MM.1S (cell line): ENCODE measurements around the gene MYL12A.

Experiments used
- DNase-seq: peaks from one replicate; pipeline ENCODE4 v3.0.0-alpha.2; 2015
- H2AFZ ChIP-seq: fragments of 300-600 bp; sonication (generic); 2 replicates; pipeline ENCODE4 v1.6.0; 2016; ENCODE audit warnings: antibody characterized with exemption, low read length
- H3F3A ChIP-seq: fragments of 300-600 bp; sonication (generic); 2 replicates; pipeline ENCODE4 v1.6.1; 2016; ENCODE audit warnings: mild to moderate bottlenecking, antibody characterized with exemption, low read length, moderate library complexity, mixed read lengths; ENCODE audit not compliant: insufficient read depth
- H3K27ac ChIP-seq: fragments of 300-600 bp; sonication (generic); 2 replicates; pipeline ENCODE4 v1.5.1; 2016; ENCODE audit warnings: mild to moderate bottlenecking, low read length
- H3K27me3 ChIP-seq: fragments of 300-600 bp; sonication (generic); replicated peaks from 2 replicates; pipeline ENCODE4 v1.6.0; 2016; ENCODE audit warnings: low read length; ENCODE audit not compliant: insufficient read depth
- H3K36me3 ChIP-seq: fragments of 300-600 bp; sonication (generic); replicated peaks from 2 replicates; pipeline ENCODE4 v1.6.1; 2016; ENCODE audit warnings: mild to moderate bottlenecking, low read length, mixed read lengths; ENCODE audit not compliant: insufficient read depth
- H3K4me1 ChIP-seq: fragments of 300-600 bp; sonication (generic); 2 replicates; pipeline ENCODE4 v1.6.1; 2016; ENCODE audit warnings: low read length, mixed read lengths
- H3K4me2 ChIP-seq: fragments of 300-600 bp; sonication (generic); 2 replicates; pipeline ENCODE4 v1.6.0; 2016; ENCODE audit warnings: low read depth, low read length
- H3K4me3 ChIP-seq: fragments of 300-600 bp; sonication (generic); 2 replicates; pipeline ENCODE4 v1.5.1; 2016; ENCODE audit warnings: low read length, mixed read lengths
- H3K79me2 ChIP-seq: fragments of 300-600 bp; sonication (generic); 2 replicates; pipeline ENCODE4 v1.6.1; 2016; ENCODE audit warnings: mixed run types, low read length, mixed read lengths
- H3K9ac ChIP-seq: fragments of 300-600 bp; sonication (generic); 2 replicates; pipeline ENCODE4 v1.6.1; 2016; ENCODE audit warnings: low read length, mixed read lengths
- H3K9me2 ChIP-seq: fragments of 300-600 bp; sonication (generic); replicated peaks from 2 replicates; pipeline ENCODE4 v1.6.1; 2016; ENCODE audit warnings: mild to moderate bottlenecking, low read length, mixed read lengths; ENCODE audit not compliant: insufficient read depth
- H3K9me3 ChIP-seq: fragments of 300-600 bp; sonication (generic); replicated peaks from 2 replicates; pipeline ENCODE4 v1.6.1; 2016; ENCODE audit warnings: mild to moderate bottlenecking, low read length, mixed read lengths; ENCODE audit not compliant: insufficient read depth
- H4K20me1 ChIP-seq: fragments of 300-600 bp; sonication (generic); 2 replicates; pipeline ENCODE4 v1.6.1; 2016; ENCODE audit warnings: mild to moderate bottlenecking, low read length, moderate library complexity, mixed read lengths; ENCODE audit not compliant: insufficient read depth
- EZH2 ChIP-seq: fragments of 300-600 bp; sonication (generic); optimal IDR thresholded peaks from 2 replicates; pipeline ENCODE3; 2017; ENCODE audit warnings: low read depth, mild to moderate bottlenecking, antibody characterized with exemption, low read length, mixed read lengths
- EZH2phosphoT487 ChIP-seq: fragments of 300-600 bp; sonication (generic); IDR thresholded peaks from 2 replicates; pipeline ENCODE4 v1.6.1; 2018; ENCODE audit warnings: antibody characterized with exemption, low read length
- TF ChIP-seq, protein P1 (sequence below): fragments of 300-600 bp; sonication (generic); IDR thresholded peaks from 2 replicates; pipeline ENCODE4 v1.5.1; 2016; ENCODE audit warnings: antibody characterized with exemption, low read length, mixed read lengths

MYL12A gene

DNA sequence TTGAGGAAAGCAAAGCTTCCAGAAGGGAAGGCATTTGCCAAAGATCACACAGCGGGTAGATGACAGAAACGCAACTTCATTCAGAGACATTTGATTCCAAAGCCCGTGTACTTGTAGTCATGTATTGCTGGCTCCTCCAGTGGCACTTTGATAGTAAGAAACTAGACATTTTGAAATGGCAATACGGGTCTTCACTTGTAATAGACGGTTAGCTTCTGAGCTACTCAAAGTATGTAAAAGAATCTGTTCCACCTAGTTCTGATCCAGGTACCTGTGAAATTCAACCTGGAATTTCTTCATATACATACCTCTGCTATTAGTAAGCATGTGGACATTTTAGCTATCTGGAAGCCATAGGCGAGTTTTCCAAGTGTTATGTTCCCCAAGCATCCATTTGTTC lies 26.1 kb upstream of the MYL12A start:
- H3K4me1 ChIP-seq = no peaks in the 10 kb centered on the region
- H3K4me2 ChIP-seq = no peak overlapping the region
- no peak overlapping the region for H3K27ac ChIP-seq
- no peak overlapping the region for H2AFZ ChIP-seq
- no peak overlapping the region for H3K4me3 ChIP-seq
- no peak for DNase-seq
- TF ChIP-seq EZH2 = no peak
- TF ChIP-seq EZH2phosphoT487 = no peak
- TF ChIP-seq, protein P1, sequence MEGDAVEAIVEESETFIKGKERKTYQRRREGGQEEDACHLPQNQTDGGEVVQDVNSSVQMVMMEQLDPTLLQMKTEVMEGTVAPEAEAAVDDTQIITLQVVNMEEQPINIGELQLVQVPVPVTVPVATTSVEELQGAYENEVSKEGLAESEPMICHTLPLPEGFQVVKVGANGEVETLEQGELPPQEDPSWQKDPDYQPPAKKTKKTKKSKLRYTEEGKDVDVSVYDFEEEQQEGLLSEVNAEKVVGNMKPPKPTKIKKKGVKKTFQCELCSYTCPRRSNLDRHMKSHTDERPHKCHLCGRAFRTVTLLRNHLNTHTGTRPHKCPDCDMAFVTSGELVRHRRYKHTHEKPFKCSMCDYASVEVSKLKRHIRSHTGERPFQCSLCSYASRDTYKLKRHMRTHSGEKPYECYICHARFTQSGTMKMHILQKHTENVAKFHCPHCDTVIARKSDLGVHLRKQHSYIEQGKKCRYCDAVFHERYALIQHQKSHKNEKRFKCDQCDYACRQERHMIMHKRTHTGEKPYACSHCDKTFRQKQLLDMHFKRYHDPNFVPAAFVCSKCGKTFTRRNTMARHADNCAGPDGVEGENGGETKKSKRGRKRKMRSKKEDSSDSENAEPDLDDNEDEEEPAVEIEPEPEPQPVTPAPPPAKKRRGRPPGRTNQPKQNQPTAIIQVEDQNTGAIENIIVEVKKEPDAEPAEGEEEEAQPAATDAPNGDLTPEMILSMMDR = no peak
- H3K27me3 ChIP-seq = no peaks in the 10 kb centered on the region
- H3K9me2 ChIP-seq = no peaks in the 10 kb centered on the region
- H4K20me1 ChIP-seq = no peaks in the 10 kb centered on the region
- H3K79me2 ChIP-seq = no peaks in the 10 kb centered on the region
- no peak overlapping the region for H3K9ac ChIP-seq
- H3K36me3 ChIP-seq = no peaks in the 10 kb centered on the region
- no peaks in the 10 kb centered on the region for H3K9me3 ChIP-seq
- no peaks in the 10 kb centered on the region for H3F3A ChIP-seq

DNA sequence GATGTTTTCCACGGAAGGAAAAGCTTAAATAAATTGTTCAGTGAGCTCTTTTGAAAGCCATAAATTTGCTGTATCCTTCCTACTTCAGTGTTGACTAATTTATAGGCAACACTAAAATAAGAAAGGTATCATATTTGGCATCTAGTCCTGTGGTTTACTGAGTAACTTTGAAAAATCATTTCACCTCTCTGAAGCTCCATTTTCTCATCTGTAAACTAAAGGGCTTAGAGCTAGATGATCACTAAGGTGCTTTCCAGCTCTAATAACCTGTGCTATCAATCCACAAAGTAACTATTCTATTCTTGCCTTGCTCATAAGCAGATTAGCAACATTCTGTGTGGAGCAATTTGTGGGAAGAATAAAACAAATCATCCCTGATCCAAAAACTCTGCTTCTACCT lies 24.2 kb upstream of the MYL12A start:
- no peak overlapping the region for H2AFZ ChIP-seq
- H3K36me3 ChIP-seq = no peaks in the 10 kb centered on the region
- no peaks in the 10 kb centered on the region for H3K9me2 ChIP-seq
- no peaks in the 10 kb centered on the region for H4K20me1 ChIP-seq
- no peaks in the 10 kb centered on the region for H3K27me3 ChIP-seq
- H3K9ac ChIP-seq = no peak overlapping the region
- H3F3A ChIP-seq = no peaks in the 10 kb centered on the region
- H3K9me3 ChIP-seq = no peaks in the 10 kb centered on the region
- H3K4me3 ChIP-seq = no peak overlapping the region
- H3K27ac ChIP-seq = no peak overlapping the region
- TF ChIP-seq EZH2 (no peak), EZH2phosphoT487 (no peak)
- TF ChIP-seq, protein P1 = no peak
- H3K4me1 ChIP-seq = no peaks in the 10 kb centered on the region
- no peak overlapping the region for H3K4me2 ChIP-seq
- no peak for DNase-seq
- no peaks in the 10 kb centered on the region for H3K79me2 ChIP-seq

DNA sequence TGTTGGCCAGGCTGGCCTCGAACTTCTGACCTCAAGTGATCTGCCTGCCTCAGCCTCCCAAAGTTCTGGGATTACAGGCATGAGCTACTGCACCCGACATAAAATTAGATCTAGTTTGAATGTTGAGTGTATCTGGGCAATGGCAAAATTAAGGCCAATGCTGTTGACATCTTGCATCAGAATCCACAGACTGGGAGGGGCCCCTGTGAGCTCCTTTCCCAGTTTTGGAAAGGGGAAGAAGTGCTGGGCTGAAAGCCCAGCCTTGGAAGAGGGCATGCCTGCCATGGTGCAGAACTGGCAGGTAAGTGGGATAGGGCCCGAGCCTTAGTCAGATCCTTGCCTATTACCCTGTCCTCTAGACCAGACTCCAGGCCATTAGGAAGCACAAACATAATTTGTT lies 23.4 kb upstream of the MYL12A start:
- Histone ChIP-seq H3K9ac (no peak overlapping the region), H4K20me1 (no peaks in the 10 kb centered on the region), H3K4me2 (no peak overlapping the region), H3K4me3 (no peak overlapping the region), H3K9me2 (no peaks in the 10 kb centered on the region), H3F3A (no peaks in the 10 kb centered on the region), H3K27me3 (no peaks in the 10 kb centered on the region), H3K4me1 (no peaks in the 10 kb centered on the region), H3K36me3 (no peaks in the 10 kb centered on the region), H3K27ac (no peak overlapping the region), H2AFZ (no peak overlapping the region), H3K9me3 (no peaks in the 10 kb centered on the region), H3K79me2 (no peaks in the 10 kb centered on the region)
- no peak for DNase-seq
- TF ChIP-seq EZH2 (no peak), EZH2phosphoT487 (no peak)
- TF ChIP-seq, protein P1 = no peak
